HepG2 (cell line): ENCODE results near the gene KLK11. TPM values are rescaled to one million over a fixed set of nuclear protein-coding genes. Genes with fewer than 3 reads are reported as not detected.

Experiments
- ATAC-seq: fragments of 200-7000 bp; cut with Tn5 transposase; 3 replicates; pipeline ENCODE4 v1.9.1; 2020; ENCODE audit warnings: mild to moderate bottlenecking, moderate library complexity
- BruUV-seq: library from RNA; stranded (reverse); fragments of 400-500 nt; replicated peaks from 2 replicates; lab custom pipeline; 2021; lab: Mats Ljungman, UMichigan
- CTCF ChIA-PET: fragments of 300-600 bp; formaldehyde crosslinking; extraction: SDS; loops from one replicate; lab custom pipeline; 2021; ENCODE audit warnings: low total read pairs, inconsistent platforms, low intra/inter-chr PET ratio; lab: Yijun Ruan, JAX
- POLR2A ChIA-PET: fragments of 350-600 bp; sonication (Branson Sonifier 250); formaldehyde crosslinking; loops from one replicate; lab custom pipeline; 2020; ENCODE audit warnings: antibody characterized with exemption, inconsistent platforms; lab: Yijun Ruan, JAX
- DNase-seq: peaks from one replicate; pipeline ENCODE4 v3.0.0-alpha.2; 2015; ENCODE audit warnings: low spot score
- FAIRE-seq: peaks from 3 replicates; lab custom pipeline; 2011; peaks lifted over from hg19 to GRCh38; lab: Jason Lieb, UNC
- H2AFZ ChIP-seq: one replicate; pipeline ENCODE4 v1.6.1; 2011; ENCODE audit warnings: low read length, inconsistent platforms
- H3K27ac ChIP-seq: fragments of 300-600 bp; 3 replicates; pipeline ENCODE4 v1.8.0; 2011; ENCODE audit warnings: mixed run types, mild to moderate bottlenecking, mixed read lengths, low read length, inconsistent platforms; ENCODE audit not compliant: insufficient read depth; ENCODE audit errors: extremely low read length
- H3K27me3 ChIP-seq, 2 experiments: fragments of 200-600 bp in 1 of 2; 2 replicates in 1 of 2; 3 replicates in 1 of 2; pipeline versions ENCODE4 v1.6.0 to v1.8.0; 2011; ENCODE audit warnings: low read length in 2 of 2, mild to moderate bottlenecking in 2 of 2, moderate library complexity in 2 of 2, inconsistent platforms in 1 of 2; ENCODE audit not compliant: insufficient read depth in 2 of 2, control insufficient read depth in 1 of 2
- H3K36me3 ChIP-seq, 2 experiments: fragments of 200-600 bp in 1 of 2; replicated peaks in 1 of 2; 2 replicates in 1 of 2; 3 replicates in 1 of 2; pipeline versions ENCODE4 v1.5.1 to v1.8.0; 2011; ENCODE audit warnings: low read length in 2 of 2, inconsistent platforms in 1 of 2; ENCODE audit not compliant: insufficient read depth in 2 of 2, control insufficient read depth in 1 of 2
- H3K4me1 ChIP-seq: 2 replicates; pipeline ENCODE4 v1.5.1; 2012; ENCODE audit warnings: low read length, inconsistent platforms; ENCODE audit not compliant: insufficient read depth
- H3K4me2 ChIP-seq: 2 replicates; pipeline ENCODE4 v1.6.0; 2011; ENCODE audit warnings: low read depth, low read length, inconsistent platforms
- H3K4me3 ChIP-seq, 3 experiments: fragments of 200-600 bp in 1 of 3; sonication (generic), shearing (Covaris generic) in 1 of 3; replicated peaks in 1 of 3; 2 replicates each; pipeline ENCODE4 v1.5.1; 2011 to 2016; ENCODE audit warnings: low read length in 3 of 3, inconsistent platforms in 2 of 3, low read depth in 2 of 3, mild to moderate bottlenecking in 2 of 3, control low read depth in 1 of 3, mixed read lengths in 1 of 3; ENCODE audit not compliant: insufficient read depth in 1 of 3
- H3K79me2 ChIP-seq: one replicate; pipeline ENCODE4 v1.6.1; 2011; ENCODE audit warnings: low read length, inconsistent platforms; ENCODE audit not compliant: insufficient read depth
- H3K9ac ChIP-seq: 2 replicates; pipeline ENCODE4 v1.6.0; 2011; ENCODE audit warnings: mild to moderate bottlenecking, low read depth, low read length, inconsistent platforms; ENCODE audit not compliant: insufficient read depth
- H3K9me3 ChIP-seq: 2 replicates; pipeline ENCODE4 v1.5.1; 2012; ENCODE audit warnings: mild to moderate bottlenecking, low read length
- H4K20me1 ChIP-seq: 2 replicates; pipeline ENCODE4 v1.6.0; 2011; ENCODE audit warnings: inconsistent platforms, mild to moderate bottlenecking, low read length, moderate library complexity; ENCODE audit not compliant: insufficient read depth
- CREB1 ChIP-seq, 2 experiments: fragments of 450-650 bp in 1 of 2; IDR thresholded peaks; 2 replicates each; pipeline ENCODE4 v1.6.1; 2016 to 2017; ENCODE audit warnings: control low read depth in 1 of 2, mild to moderate bottlenecking in 1 of 2, missing compliant biosample characterization in 1 of 2, missing genetic modification characterization in 1 of 2
- NFYC ChIP-seq: IDR thresholded peaks from 2 replicates; pipeline ENCODE4 v1.6.1; 2016; ENCODE audit warnings: missing genetic modification reagents, missing compliant biosample characterization
- PATZ1 ChIP-seq: sonication (generic); formaldehyde crosslinking; IDR thresholded peaks from 2 replicates; pipeline ENCODE4 v1.4.0; 2020; ENCODE audit warnings: missing genetic modification reagents
- RFX1 ChIP-seq: fragments of 450-650 bp; IDR thresholded peaks from 2 replicates; pipeline ENCODE4 v1.6.1; 2017
- ZBTB26 ChIP-seq: IDR thresholded peaks from 2 replicates; pipeline ENCODE4 v1.6.1; 2016; ENCODE audit warnings: missing compliant biosample characterization, missing genetic modification reagents, borderline replicate concordance
- ZNF12 ChIP-seq: sonication (generic); formaldehyde crosslinking; IDR thresholded peaks from 2 replicates; pipeline ENCODE4 v1.5.0; 2020; ENCODE audit warnings: missing genetic modification reagents
- ZNF546 ChIP-seq: sonication (generic); formaldehyde crosslinking; conservative IDR thresholded peaks from 2 replicates; pipeline ENCODE4 v1.8.1; 2023; ENCODE audit warnings: mild to moderate bottlenecking, missing genetic modification reagents
- ZNF564 ChIP-seq: sonication (generic); formaldehyde crosslinking; IDR thresholded peaks from 2 replicates; pipeline ENCODE4 v1.8.1; 2023; ENCODE audit warnings: mild to moderate bottlenecking, missing genetic modification reagents
- whole genome bisulfite sequencing: methylation state at CpG from one replicate; pipeline ENCODE4 v1.1.6; 2017; ENCODE audit warnings: low lambda C conversion rate; 5-methylcytosine and 5-hydroxymethylcytosine counted together
- in situ Hi-C: cut with HindIII; loops from 2 replicates; pipeline ENCODE4 v1.10.0; 2017; ENCODE audit warnings: low pct_unique_long_range_greater_than_20kb; ENCODE audit not compliant: extremely low pct_ligation_motif_present
- intact Hi-C: fragments of 100-400 bp; cut with micrococcal nuclease; formaldehyde crosslinking; loops from one replicate; pipeline ENCODE4 v1.10.0; 2022; ENCODE audit not compliant: unreplicated experiment
- polyA plus RNA-seq, 8 experiments: library from polyadenylated mRNA; depleted of rRNA in 3 of 8; stranded (reverse) in 7 of 8; unstranded in 1 of 8; fragments of >200 nt; fragmentation: Illumina TruSeq in 4 of 8; extraction: Trizol in 4 of 8; gene quantifications; 2 replicates each; pipeline versions ENCODE4 v1.2.1 to v1.2.3, GENCODE V29; 2011 to 2016; ENCODE audit warnings: low read depth in 4 of 8, missing spikeins in 1 of 8, mixed read lengths in 1 of 8; ENCODE audit not compliant: insufficient read depth in 1 of 8
- total RNA-seq, 5 experiments: library from RNA; depleted of rRNA; stranded (reverse); fragments of >200 nt; fragmentation: Illumina TruSeq; extraction: Trizol; gene quantifications; 2 replicates each; pipeline ENCODE4 v1.2.3, GENCODE V29; 2016; ENCODE audit warnings: low read depth in 1 of 5

Gene KLK11
- total and polyA plus RNA-seq, 2 of the 13 experiments (the other 11 are each of a cell fraction or from before 2014, with no cell fraction given): not detected

- WGBS: 23% methylated on average over 7 of the region's 7 CpGs
- intact Hi-C loops: no loop called here
- DNase-seq (no peak), FAIRE-seq (no peak), ATAC-seq (no peak)
- no peak overlapping the region for H3K4me3 ChIP-seq
- no peak overlapping the region for H3K4me2 ChIP-seq
- H3K79me2 ChIP-seq: no peaks in the 10 kb centered on the region
- TF ChIP-seq PATZ1: no peak
- TF ChIP-seq ZNF546 (CRISPR knock-in tag): no peak
- no peak for TF ChIP-seq RFX1
- TF ChIP-seq CREB1 (IDR thresholded peaks at IDR 0.05): no peak
- TF ChIP-seq CREB1 (CRISPR knock-in tag; IDR thresholded peaks at IDR 0.05): no peak
- TF ChIP-seq ZNF12 (CRISPR knock-in tag): no peak
- no peak for TF ChIP-seq NFYC (CRISPR knock-in tag)
- no peak for TF ChIP-seq ZNF564 (CRISPR knock-in tag)
- no peak for TF ChIP-seq ZBTB26 (CRISPR knock-in tag)
- no peak overlapping the region for H3K9ac ChIP-seq
- ChIA-PET POLR2A (no interaction called here), CTCF (no interaction called here)
- H3K36me3 ChIP-seq: no peaks in the 10 kb centered on the region
- no peaks in the 10 kb centered on the region for H3K9me3 ChIP-seq
- no peaks in the 10 kb centered on the region for H4K20me1 ChIP-seq
- no TSS peak for BruUV-seq
- no peak overlapping the region for H2AFZ ChIP-seq
- H3K4me1 ChIP-seq: no peaks in the 10 kb centered on the region
- in situ Hi-C loops: no loop called here
- peaks cover 3% of the 10 kb centered on the region in 2 experiments; a peak in 3 of 5 replicates for H3K27me3 ChIP-seq
- no peak overlapping the region for H3K27ac ChIP-seq
These were observed 23.1 kb downstream of the KLK11 start for GRCh38 chr19:51003316-51003715.
